ENCODE results near the gene CDKN1C.

Gene CDKN1C

GRCh38 chr11:2882396-2883110 lies 3.0 kb downstream of the CDKN1C start:
- TF ChIP-seq CTCF (conservative IDR thresholded peaks at IDR 0.05; ENCODE audit: control insufficient read depth, insufficient read depth, low read depth, low read length), result no peak
- no peak for DNase-seq (ENCODE audit: low read depth)
- H3K4me3 ChIP-seq (ENCODE audit: control insufficient read depth, low read depth, low read length), result no peak overlapping the region

GRCh38 chr11:2881981-2882375 lies 3.6 kb downstream of the CDKN1C start:
- TF ChIP-seq CTCF (conservative IDR thresholded peaks at IDR 0.05; ENCODE audit: control insufficient read depth, insufficient read depth, low read depth, low read length), result no peak
- no peak for DNase-seq (ENCODE audit: low read depth)
- H3K4me3 ChIP-seq (ENCODE audit: control insufficient read depth, low read depth, low read length), result no peak overlapping the region

- no peak for TF ChIP-seq CTCF (conservative IDR thresholded peaks at IDR 0.05; ENCODE audit: control insufficient read depth, insufficient read depth, low read depth, low read length)
Measured at GRCh38 chr11:2881076-2881980, 4.2 kb downstream of the CDKN1C start.

GRCh38 chr11:2880646-2881045 lies 4.9 kb downstream of the CDKN1C start:
- H3K4me3 ChIP-seq (ENCODE audit: control insufficient read depth, low read depth, low read length), result no peak overlapping the region
- DNase-seq (ENCODE audit: low read depth), result no peak

More at GRCh38 chr11:2881076-2881980, 4.2 kb downstream of the CDKN1C start:
- no peak for DNase-seq (ENCODE audit: low read depth)
- no peak overlapping the region for H3K4me3 ChIP-seq (ENCODE audit: control insufficient read depth, low read depth, low read length)

GRCh38 chr11:2878782-2879181 lies 6.8 kb downstream of the CDKN1C start:
- TF ChIP-seq CTCF (conservative IDR thresholded peaks at IDR 0.05; ENCODE audit: control insufficient read depth, insufficient read depth, low read depth, low read length), result no peak
- no peak for DNase-seq (ENCODE audit: low read depth)
- no peak overlapping the region for H3K4me3 ChIP-seq (ENCODE audit: control insufficient read depth, low read depth, low read length)

More at GRCh38 chr11:2880646-2881045, 4.9 kb downstream of the CDKN1C start:
- no peak for TF ChIP-seq CTCF (conservative IDR thresholded peaks at IDR 0.05; ENCODE audit: control insufficient read depth, insufficient read depth, low read depth, low read length)

- TF ChIP-seq CTCF (conservative IDR thresholded peaks at IDR 0.05; ENCODE audit: control insufficient read depth, insufficient read depth, low read depth, low read length), result no peak
- H3K4me3 ChIP-seq (ENCODE audit: control insufficient read depth, low read depth, low read length), result no peak overlapping the region
- no peak for DNase-seq (ENCODE audit: low read depth)
Measured at GRCh38 chr11:2877474-2877873, 8.1 kb downstream of the CDKN1C start.

Data from fibroblast of mammary gland (primary cell).